AG09319 (cell line): ENCODE results near the gene CHPF2.
A peak's percentile ranks its signal among the peaks of the same experiment; 100 is the strongest.

Experiments
- DNase-seq: peaks from one replicate; pipeline ENCODE4 v3.0.0-alpha.2; 2010; ENCODE audit warnings: low read depth; ENCODE audit errors: extremely low read depth
- CTCF ChIP-seq: IDR thresholded peaks from 2 replicates; pipeline ENCODE4 v1.5.1; 2011; ENCODE audit warnings: low read depth, mild to moderate bottlenecking, inconsistent platforms, low read length, moderate library complexity

CHPF2 gene

GRCh38 chr7:151213826-151214225 is 18.5 kb upstream of the CHPF2 start:
- no peak for TF ChIP-seq CTCF
- DNase-seq = no peak

- DNase-seq = no peak
- no peak for TF ChIP-seq CTCF
These were observed 16.9 kb upstream of the CHPF2 start for GRCh38 chr7:151215396-151215795.

- no peak for TF ChIP-seq CTCF
- no peak for DNase-seq
These were observed 14.1 kb upstream of the CHPF2 start for GRCh38 chr7:151218170-151218569.

GRCh38 chr7:151223728-151224127 is 8.6 kb upstream of the CHPF2 start:
- no peak for DNase-seq
- TF ChIP-seq CTCF = no peak

GRCh38 chr7:151225948-151226510 is 6.3 kb upstream of the CHPF2 start:
- no peak for TF ChIP-seq CTCF

GRCh38 chr7:151226560-151226874 is 5.8 kb upstream of the CHPF2 start:
- no peak for DNase-seq
- no peak for TF ChIP-seq CTCF

More at GRCh38 chr7:151225948-151226510, 6.3 kb upstream of the CHPF2 start:
- DNase-seq = no peak

GRCh38 chr7:151226875-151227782 is 5.2 kb upstream of the CHPF2 start, which contains the start of gene ABCF2:
TSS of gene ABCF2 (minus strand) at chr7:151227205. CDS start at chr7:151226458, 747 bp downstream.
- no peak; the same call in 1 of the 2 replicates for TF ChIP-seq CTCF
- DNase-seq = peak; percentile 96
